ENCODE results near the gene TDRD1. TPM values are rescaled to one million over a fixed set of nuclear protein-coding genes. Genes with fewer than 3 reads are reported as not detected.

The TDRD1 gene
- total and polyA plus RNA-seq, 5 donors, result 0.11 to 0.85 (median 0.74) TPM

DNA sequence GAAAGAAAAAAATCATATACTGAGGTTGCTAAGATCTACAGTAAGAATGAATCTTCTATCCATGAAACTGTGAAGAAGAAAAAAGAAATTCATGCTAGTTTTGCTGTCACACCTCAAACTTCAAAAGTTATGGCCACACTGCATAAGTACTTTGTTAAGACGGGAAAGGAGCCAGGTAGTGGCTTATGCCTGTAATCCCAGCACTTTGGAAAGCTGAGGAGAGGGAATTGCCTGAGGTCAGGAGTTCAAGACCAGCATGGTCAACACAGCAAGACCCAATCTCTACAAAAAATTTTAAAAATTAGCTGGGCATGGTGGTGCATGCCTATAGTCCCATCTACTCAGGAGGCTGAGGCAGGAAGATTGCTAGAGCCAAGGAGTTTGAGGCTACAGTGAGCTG, 27.3 kb upstream of the TDRD1 start:
- Histone ChIP-seq H3K4me1 (ENCODE audit: control insufficient read depth, insufficient read depth, low read length) (no peaks in the 10 kb centered on the region), H3K27ac (ENCODE audit: low read length) (no peak overlapping the region), H3K4me3 (ENCODE audit: low read length) (no peak overlapping the region), H3K9me3 (ENCODE audit: control insufficient read depth, low read length) (no peaks in the 10 kb centered on the region), H3K27me3 (ENCODE audit: control insufficient read depth, insufficient read depth) (no peaks in the 10 kb centered on the region)
- 96% methylated on average over 1 of the region's 1 CpG for WGBS
- intact Hi-C loops (cut with DNase I), result no loop called here
- ATAC-seq (no peak), DNase-seq (no peak)

DNA sequence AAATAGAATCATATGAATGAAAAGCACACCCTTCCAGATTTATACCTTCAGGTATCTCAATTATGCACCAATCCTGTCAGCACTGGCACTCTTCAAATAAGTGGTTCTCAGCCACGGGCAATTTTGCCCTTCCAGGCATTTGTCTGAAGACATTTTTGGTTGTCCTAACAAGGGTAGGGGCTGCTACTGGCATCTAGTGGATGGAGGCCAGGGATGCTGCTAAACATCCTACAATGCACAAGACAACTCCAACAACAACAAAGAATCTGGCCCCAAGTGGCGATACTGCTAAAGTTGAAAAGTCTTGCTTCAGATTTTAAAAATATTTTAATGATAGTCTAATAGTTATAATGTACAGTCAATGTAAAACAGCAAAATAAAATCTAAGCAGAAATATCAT, 21.2 kb upstream of the TDRD1 start:
- WGBS, result 82% methylated on average over 2 of the region's 2 CpGs
- H3K9me3 ChIP-seq (ENCODE audit: control insufficient read depth, low read length), result no peaks in the 10 kb centered on the region
- intact Hi-C loops (cut with DNase I), result no loop called here
- no peaks in the 10 kb centered on the region for H3K27me3 ChIP-seq (ENCODE audit: control insufficient read depth, insufficient read depth)
- no peak overlapping the region for H3K4me3 ChIP-seq (ENCODE audit: low read length)
- H3K4me1 ChIP-seq (ENCODE audit: control insufficient read depth, insufficient read depth, low read length), result no peaks in the 10 kb centered on the region
- ATAC-seq (no peak), DNase-seq (no peak)
- no peak overlapping the region for H3K27ac ChIP-seq (ENCODE audit: low read length)

DNA sequence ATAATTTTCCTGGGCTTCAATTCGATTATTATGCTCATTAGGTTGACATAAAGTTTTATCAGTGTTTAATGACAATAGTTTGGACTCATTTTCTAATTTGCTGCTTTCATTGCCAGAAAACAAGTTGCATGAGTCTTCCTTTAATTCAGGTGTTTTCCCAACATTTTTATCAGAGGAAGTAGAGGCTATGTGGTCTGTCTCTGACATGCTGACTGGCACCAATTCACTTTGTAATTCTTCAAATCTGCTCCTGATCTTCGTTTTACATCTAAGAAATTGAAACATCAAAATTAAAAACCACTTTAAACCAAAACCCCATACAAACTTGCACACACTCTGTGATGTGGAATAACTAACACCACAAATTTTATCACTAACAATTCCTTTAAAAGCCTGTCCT, 16.1 kb upstream of the TDRD1 start:
- DNase-seq (no peak), ATAC-seq (no peak)
- H3K27me3 ChIP-seq (ENCODE audit: control insufficient read depth, insufficient read depth), result no peaks in the 10 kb centered on the region
- intact Hi-C loops (cut with DNase I), result no loop called here
- H3K4me1 ChIP-seq (ENCODE audit: control insufficient read depth, insufficient read depth, low read length), result peaks cover 1% of the 10 kb centered on the region
- no peak overlapping the region for H3K4me3 ChIP-seq (ENCODE audit: low read length)
- H3K9me3 ChIP-seq (ENCODE audit: control insufficient read depth, low read length), result no peaks in the 10 kb centered on the region
- H3K27ac ChIP-seq (ENCODE audit: low read length), result no peak overlapping the region
- WGBS, result 58% methylated on average over 2 of the region's 2 CpGs

DNA sequence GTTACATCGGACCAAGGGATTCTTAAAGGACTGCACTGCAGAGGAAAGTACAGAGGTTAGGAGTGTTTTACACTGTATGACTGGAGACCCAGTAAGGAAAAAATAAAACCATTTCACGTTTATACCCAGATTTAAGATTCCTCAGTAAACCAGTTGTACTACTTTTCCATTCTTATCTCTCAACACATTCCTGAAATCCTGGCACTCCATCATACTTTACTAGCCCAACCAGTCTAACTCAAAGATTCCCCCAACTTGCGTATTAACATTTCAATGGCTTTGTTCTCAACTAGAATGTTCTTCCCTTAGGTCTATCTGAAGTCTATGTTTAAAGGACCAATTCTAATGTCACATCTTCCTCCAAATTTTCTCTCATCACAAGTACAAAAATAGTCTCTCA, 13.1 kb upstream of the TDRD1 start:
- ATAC-seq, result peak; percentile 44 to 70
- no peak overlapping the region for H3K27ac ChIP-seq (ENCODE audit: low read length)

DNA sequence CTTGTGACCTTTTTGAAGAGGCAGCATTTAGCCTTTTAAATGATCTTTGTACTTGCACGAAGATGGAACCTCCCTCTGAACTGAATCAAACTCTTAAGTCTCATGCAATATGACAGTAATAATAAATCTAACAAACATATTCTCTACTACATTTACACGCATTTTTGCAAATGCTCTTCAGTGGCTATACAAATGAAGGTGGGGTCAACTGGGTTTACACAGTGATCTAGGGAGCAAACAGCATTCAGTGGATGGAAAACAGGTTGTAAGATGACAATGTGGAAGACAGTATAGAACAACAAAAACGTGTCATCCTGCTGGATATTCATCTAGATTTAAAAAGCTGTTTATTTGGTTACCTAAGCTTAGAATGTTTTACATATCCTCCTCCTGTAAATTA, 12.7 kb upstream of the TDRD1 start:
- H3K9me3 ChIP-seq (ENCODE audit: control insufficient read depth, low read length), result no peaks in the 10 kb centered on the region
- DNase-seq, result no peak
- intact Hi-C loops (cut with DNase I), result no loop called here
- H3K27me3 ChIP-seq (ENCODE audit: control insufficient read depth, insufficient read depth), result no peaks in the 10 kb centered on the region
- WGBS, result 60% methylated on average over 3 of the region's 3 CpGs
- peaks cover 1% of the 10 kb centered on the region for H3K4me1 ChIP-seq (ENCODE audit: control insufficient read depth, insufficient read depth, low read length)
- H3K4me3 ChIP-seq (ENCODE audit: low read length), result no peak overlapping the region
- ATAC-seq, result no peak
- H3K27ac ChIP-seq (ENCODE audit: low read length), result no peak overlapping the region

More for the DNA sequence above, 13.1 kb upstream of the TDRD1 start:
- no peak for DNase-seq
- no peaks in the 10 kb centered on the region for H3K27me3 ChIP-seq (ENCODE audit: control insufficient read depth, insufficient read depth)
- intact Hi-C loops (cut with DNase I), result no loop called here
- peaks cover 1% of the 10 kb centered on the region for H3K4me1 ChIP-seq (ENCODE audit: control insufficient read depth, insufficient read depth, low read length)
- H3K9me3 ChIP-seq (ENCODE audit: control insufficient read depth, low read length), result no peaks in the 10 kb centered on the region
- WGBS, result 52% methylated on average over 3 of the region's 3 CpGs
- no peak overlapping the region for H3K4me3 ChIP-seq (ENCODE audit: low read length)

DNA sequence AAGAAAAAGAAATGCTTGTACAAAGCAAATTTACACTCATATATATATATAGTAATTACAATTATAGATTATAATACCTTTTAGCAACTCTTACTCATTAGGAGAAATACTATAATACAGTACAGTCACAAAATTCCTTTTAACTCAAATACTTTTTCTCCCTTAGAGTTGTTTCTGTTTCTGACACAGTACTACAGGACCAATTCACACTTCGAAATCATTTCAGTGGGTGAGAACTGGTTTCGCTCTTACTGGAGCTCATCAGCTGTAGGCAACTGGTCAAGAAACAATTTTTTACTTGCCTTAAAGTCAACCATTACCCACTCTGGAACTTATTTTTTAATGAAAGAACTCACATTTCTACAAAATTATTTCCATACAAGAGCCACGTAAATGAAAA, 11.2 kb upstream of the TDRD1 start:
- WGBS, result 97% methylated on average over 3 of the region's 3 CpGs
- no peaks in the 10 kb centered on the region for H3K9me3 ChIP-seq (ENCODE audit: control insufficient read depth, low read length)
- no peak for DNase-seq
- H3K4me1 ChIP-seq (ENCODE audit: control insufficient read depth, insufficient read depth, low read length), result peaks cover 1% of the 10 kb centered on the region
- H3K27me3 ChIP-seq (ENCODE audit: control insufficient read depth, insufficient read depth), result no peaks in the 10 kb centered on the region
- ATAC-seq, result no peak
- H3K4me3 ChIP-seq (ENCODE audit: low read length), result no peak overlapping the region
- no peak overlapping the region for H3K27ac ChIP-seq (ENCODE audit: low read length)
- intact Hi-C loops (cut with DNase I), result no loop called here

DNA sequence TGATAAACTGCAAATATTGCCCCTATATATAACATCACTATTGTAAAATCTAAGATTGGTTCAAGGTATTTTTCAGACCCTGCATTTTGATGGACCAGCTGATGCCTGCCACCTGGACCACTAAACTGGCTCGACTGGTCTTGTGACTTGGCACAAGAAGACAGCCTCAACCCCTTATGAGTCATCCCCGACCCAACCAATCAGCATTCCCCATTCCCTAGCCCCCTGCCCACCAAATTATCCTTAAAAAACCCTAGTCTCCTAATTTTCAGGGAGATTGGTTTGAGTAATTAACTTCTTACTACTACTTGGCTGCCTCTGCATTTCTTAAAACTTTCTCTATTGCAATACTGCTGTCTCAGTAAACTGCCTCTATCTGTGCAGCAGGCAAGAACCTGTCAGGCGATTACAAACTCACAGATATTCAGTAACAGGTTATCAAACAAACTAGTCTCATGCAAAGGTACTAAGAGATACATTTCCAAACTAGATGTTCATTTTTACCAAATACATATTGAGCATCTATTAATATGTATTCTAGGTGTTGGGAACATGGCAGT, 10.6 kb upstream of the TDRD1 start:
- ATAC-seq (no peak), DNase-seq (no peak)
- H3K27me3 ChIP-seq (ENCODE audit: control insufficient read depth, insufficient read depth), result no peaks in the 10 kb centered on the region
- intact Hi-C loops (cut with DNase I), result no loop called here
- WGBS, result 95% methylated on average over 3 of the region's 3 CpGs
- H3K9me3 ChIP-seq (ENCODE audit: control insufficient read depth, low read length), result no peaks in the 10 kb centered on the region
- H3K4me3 ChIP-seq (ENCODE audit: low read length), result no peak overlapping the region
- peaks cover 1% of the 10 kb centered on the region for H3K4me1 ChIP-seq (ENCODE audit: control insufficient read depth, insufficient read depth, low read length)
- no peak overlapping the region for H3K27ac ChIP-seq (ENCODE audit: low read length)

DNA sequence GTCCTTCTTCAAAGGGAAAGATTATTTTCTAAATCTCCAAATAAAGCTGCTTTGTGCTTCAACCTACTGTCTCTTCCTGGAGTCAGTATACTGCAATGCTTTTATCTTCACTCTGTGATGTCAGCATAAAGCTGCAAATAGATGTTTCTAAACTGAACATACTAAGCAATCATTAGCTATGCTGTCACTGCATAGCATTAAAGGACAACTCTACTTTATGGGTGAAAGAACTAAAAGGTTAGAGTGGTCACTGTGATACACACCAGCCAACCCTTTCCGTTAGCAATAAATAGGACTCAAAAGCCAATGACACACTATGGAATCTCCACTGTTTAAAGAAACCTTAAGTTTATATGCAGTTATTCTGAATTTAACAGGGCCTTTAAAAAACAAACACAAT, 6.9 kb upstream of the TDRD1 start:
- H3K27me3 ChIP-seq (ENCODE audit: control insufficient read depth, insufficient read depth), result no peaks in the 10 kb centered on the region
- DNase-seq, result no peak
- no peaks in the 10 kb centered on the region for H3K4me1 ChIP-seq (ENCODE audit: control insufficient read depth, insufficient read depth, low read length)
- H3K27ac ChIP-seq (ENCODE audit: low read length), result no peak overlapping the region
- peak overlapping the region; percentile 78 for H3K4me3 ChIP-seq (ENCODE audit: low read length)
- 32% methylated on average over 1 of the region's 1 CpG for WGBS
- intact Hi-C loops (cut with DNase I), result no loop called here
- no peak for ATAC-seq
- no peaks in the 10 kb centered on the region for H3K9me3 ChIP-seq (ENCODE audit: control insufficient read depth, low read length)

DNA sequence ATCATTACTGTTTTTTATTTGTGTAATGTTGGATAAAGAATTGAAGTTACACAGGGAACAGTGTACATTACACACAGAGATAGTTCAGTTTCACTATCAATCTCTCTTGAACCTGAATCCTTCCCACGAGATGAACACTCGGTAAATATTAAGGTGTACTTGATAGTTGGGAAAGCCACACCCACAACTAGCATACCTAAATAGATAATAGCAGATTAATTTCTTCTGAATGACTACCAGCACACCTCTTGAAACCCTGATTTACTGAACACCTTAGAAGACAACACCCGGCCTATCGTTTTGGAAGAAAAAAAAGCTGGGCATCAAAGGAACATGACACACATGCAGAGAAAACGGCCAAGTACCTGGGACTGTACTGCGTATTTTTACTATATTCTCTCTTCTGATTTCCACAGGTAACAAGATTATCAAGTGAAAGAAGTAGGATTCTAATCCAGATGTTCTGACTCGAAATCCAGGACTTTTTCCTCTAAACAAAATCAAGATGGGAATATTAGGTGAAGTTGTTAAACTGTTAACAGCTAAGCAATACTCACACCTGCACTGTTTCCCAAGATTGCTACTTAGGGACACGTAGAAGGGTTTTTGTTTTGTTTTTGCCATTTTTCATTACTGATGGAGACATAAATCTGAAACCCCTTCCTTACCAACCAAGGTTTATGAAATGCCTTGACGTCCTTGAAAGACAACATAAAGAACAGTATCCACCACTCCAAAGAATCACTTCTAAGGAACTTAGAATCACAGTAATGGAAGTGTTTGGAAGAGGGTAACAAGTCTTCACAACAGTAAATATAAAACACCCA, 6.2 kb upstream of the TDRD1 start:
- Histone ChIP-seq H3K27me3 (ENCODE audit: control insufficient read depth, insufficient read depth) (no peaks in the 10 kb centered on the region), H3K4me1 (ENCODE audit: control insufficient read depth, insufficient read depth, low read length) (no peaks in the 10 kb centered on the region), H3K9me3 (ENCODE audit: control insufficient read depth, low read length) (no peaks in the 10 kb centered on the region), H3K27ac (ENCODE audit: low read length) (peak overlapping the region; percentile 91), H3K4me3 (ENCODE audit: low read length) (peak overlapping the region; percentile 78)
- 20% methylated on average over 9 of the region's 9 CpGs for WGBS
- ATAC-seq, result no peak
- intact Hi-C loops (cut with DNase I), result no loop called here
- no peak for DNase-seq

DNA sequence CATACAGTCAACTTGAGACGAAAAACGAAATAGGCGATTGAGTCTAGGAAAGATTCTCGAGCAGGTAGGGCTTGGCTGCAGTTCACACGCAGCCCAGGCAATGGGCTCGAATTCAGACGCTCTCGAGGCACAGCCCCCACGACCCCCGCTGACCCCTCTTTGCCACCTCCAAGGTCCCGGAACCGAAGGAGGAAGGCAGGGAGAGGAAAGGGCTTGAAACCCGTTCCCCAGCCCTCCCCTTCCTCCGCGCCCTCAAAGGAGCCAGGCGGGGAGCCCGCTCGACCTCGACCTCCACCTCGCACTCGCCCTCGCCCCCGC, 5.6 kb upstream of the TDRD1 start:
- no peaks in the 10 kb centered on the region for H3K27me3 ChIP-seq (ENCODE audit: control insufficient read depth, insufficient read depth)
- ATAC-seq, result peak in 1 of 2 donors; percentile 7
- under 1% methylated on average over 23 of the region's 23 CpGs for WGBS
- peak overlapping the region; percentile 91 for H3K27ac ChIP-seq (ENCODE audit: low read length)
- H3K9me3 ChIP-seq (ENCODE audit: control insufficient read depth, low read length), result no peaks in the 10 kb centered on the region
- intact Hi-C loops (cut with DNase I), result no loop called here
- H3K4me3 ChIP-seq (ENCODE audit: low read length), result peak overlapping the region; percentile 78
- no peak for DNase-seq
- no peaks in the 10 kb centered on the region for H3K4me1 ChIP-seq (ENCODE audit: control insufficient read depth, insufficient read depth, low read length)

DNA sequence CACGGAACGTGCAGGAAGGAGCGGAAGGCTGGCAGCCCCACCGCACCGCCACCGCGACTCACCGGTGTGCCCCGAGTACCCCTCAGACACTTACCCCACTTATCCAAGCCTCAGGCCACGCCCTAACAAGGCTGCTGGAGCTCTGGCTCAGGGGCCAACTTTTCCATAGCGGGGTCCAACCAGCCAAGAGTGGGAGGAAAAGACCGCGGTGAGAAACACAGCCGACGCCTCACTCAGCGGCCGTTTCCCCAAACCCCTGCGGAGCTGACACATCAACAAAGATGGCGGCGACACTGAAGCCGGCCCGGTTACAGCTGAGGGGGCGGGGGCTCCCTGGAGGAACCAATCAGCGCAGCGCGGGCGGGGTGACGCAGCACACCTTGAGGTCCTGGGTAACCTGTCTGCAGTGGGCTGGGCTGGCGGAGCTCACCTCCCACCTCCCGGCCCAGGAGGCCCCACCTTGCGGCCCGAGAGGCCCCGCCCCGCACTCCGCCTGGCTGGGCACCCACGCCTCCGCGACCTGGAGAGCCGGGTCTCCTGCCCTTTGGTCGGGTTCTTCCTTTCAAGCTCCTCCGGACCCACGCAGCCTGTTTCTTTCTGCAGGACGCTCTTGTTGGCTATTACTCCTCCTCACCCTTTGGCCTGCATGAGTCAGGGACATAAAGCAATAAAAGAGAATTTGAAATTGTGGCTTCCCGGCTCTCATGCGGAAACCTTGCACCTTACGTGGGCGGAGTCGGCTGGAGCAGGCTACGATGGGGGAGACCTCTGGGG, 5.0 kb upstream of the TDRD1 start, which contains the start of gene CCDC186:
TSS of gene CCDC186 (minus strand) at position 283 of the 774 bp plus-strand sequence. CDS start 10,935 bp downstream, outside the sequence.
- H3K27me3 ChIP-seq (ENCODE audit: control insufficient read depth, insufficient read depth), result no peaks in the 10 kb centered on the region
- DNase-seq (peak; percentile 93 to 98 (median 97)), ATAC-seq (peak; percentile 99)
- H3K9me3 ChIP-seq (ENCODE audit: control insufficient read depth, low read length), result no peaks in the 10 kb centered on the region
- H3K4me3 ChIP-seq (ENCODE audit: low read length), result peak within 1 kb of the TSS; percentile 78
- peak within 1 kb of the TSS; percentile 91 for H3K27ac ChIP-seq (ENCODE audit: low read length)
- H3K4me1 ChIP-seq (ENCODE audit: control insufficient read depth, insufficient read depth, low read length), result no peaks in the 10 kb centered on the region
- intact Hi-C loops (cut with DNase I), result no loop called here
- under 1% methylated on average over 49 of the region's 49 CpGs for WGBS

Measured in right cardiac atrium (tissue), 5 donors.